Measurements from ENCODE around the gene FLOT1.

DNA sequence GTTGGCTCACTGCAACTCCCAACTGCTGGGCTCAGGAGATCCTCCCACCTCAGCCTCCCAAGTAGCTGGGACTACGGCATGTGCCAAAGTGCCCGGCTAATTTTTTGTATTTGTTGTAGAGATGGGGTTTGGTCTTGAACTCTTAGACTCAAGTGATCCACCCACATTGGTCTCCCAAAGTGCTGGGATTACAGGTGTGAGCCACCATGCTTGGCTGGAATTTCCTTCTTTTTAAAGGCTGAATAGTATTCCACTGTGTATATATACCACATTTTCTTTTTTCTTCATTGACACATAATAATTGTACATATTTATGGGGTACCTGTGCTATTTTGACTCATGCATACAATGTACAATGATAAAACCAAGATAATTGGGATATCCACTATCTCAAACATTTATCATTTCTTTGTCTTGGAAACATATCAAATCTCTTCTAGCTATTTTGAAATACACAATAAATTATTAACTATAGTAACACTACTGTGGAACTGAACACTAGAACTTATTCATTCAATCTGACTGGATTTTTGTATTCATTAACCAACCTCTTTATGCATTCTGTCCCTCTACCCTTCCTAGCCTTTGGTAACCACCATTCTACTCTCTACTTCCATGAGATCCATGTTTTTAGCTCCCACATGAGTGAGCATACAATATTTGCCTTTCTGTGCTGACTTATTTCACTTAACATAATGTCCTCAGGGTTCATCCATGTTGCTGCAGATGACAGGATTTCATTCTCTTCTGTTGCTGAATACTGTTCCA lies 33.2 kb downstream of the FLOT1 start:
- TF ChIP-seq, protein P1, sequence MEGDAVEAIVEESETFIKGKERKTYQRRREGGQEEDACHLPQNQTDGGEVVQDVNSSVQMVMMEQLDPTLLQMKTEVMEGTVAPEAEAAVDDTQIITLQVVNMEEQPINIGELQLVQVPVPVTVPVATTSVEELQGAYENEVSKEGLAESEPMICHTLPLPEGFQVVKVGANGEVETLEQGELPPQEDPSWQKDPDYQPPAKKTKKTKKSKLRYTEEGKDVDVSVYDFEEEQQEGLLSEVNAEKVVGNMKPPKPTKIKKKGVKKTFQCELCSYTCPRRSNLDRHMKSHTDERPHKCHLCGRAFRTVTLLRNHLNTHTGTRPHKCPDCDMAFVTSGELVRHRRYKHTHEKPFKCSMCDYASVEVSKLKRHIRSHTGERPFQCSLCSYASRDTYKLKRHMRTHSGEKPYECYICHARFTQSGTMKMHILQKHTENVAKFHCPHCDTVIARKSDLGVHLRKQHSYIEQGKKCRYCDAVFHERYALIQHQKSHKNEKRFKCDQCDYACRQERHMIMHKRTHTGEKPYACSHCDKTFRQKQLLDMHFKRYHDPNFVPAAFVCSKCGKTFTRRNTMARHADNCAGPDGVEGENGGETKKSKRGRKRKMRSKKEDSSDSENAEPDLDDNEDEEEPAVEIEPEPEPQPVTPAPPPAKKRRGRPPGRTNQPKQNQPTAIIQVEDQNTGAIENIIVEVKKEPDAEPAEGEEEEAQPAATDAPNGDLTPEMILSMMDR (conservative IDR thresholded peaks at IDR 0.05; ENCODE audit: low read depth, low read length), result no peak
- TF ChIP-seq POLR2A (IDR thresholded peaks at IDR 0.05; ENCODE audit: low read depth, low read length) (no peak), CEBPB (IDR thresholded peaks at IDR 0.05; ENCODE audit: low read depth, low read length) (no peak), RAD21 (IDR thresholded peaks at IDR 0.05; ENCODE audit: low read length) (no peak)
